Gastrocnemius medialis (tissue), 4 donors: ENCODE results near the gene CIB4. TPM values are rescaled to one million over a fixed set of nuclear protein-coding genes. Genes with fewer than 3 reads are reported as not detected.

Experiments
- ATAC-seq, 2 donors: fragments of 150-250 bp; one replicate each; pipeline ENCODE4 v1.9.1; 2016
- DNase-seq, 2 donors: peaks; one replicate each; pipeline ENCODE4 v3.0.0-alpha.2; 2019
- H3K27ac ChIP-seq, 4 donors: fragments of 200-600 bp; sonication (generic); 1 replicate in 1 of 4; 2 replicates in 3 of 4; pipeline ENCODE4 v1.5.1; 2016 to 2018; ENCODE audit warnings: mild to moderate bottlenecking in 2 of 4, moderate library complexity in 1 of 4
- H3K27me3 ChIP-seq, 3 donors: fragments of 200-600 bp; sonication (generic) in 2 of 3; 1 replicate in 1 of 3; 2 replicates in 2 of 3; pipeline versions ENCODE4 v1.5.1 to v1.6.0; 2016 to 2019; ENCODE audit warnings: mild to moderate bottlenecking in 1 of 3, moderate library complexity in 1 of 3
- H3K36me3 ChIP-seq, 2 donors: fragments of 200-600 bp; sonication (generic) in 1 of 2; one replicate each; pipeline ENCODE4 v1.5.1; 2017 to 2018
- H3K4me1 ChIP-seq, 2 donors: fragments of 200-600 bp; sonication (generic) in 1 of 2; one replicate each; pipeline ENCODE4 v1.5.1; 2016 to 2017; ENCODE audit warnings: mild to moderate bottlenecking in 2 of 2
- H3K4me3 ChIP-seq, 4 donors: fragments of 200-600 bp; sonication (generic) in 3 of 4; 1 replicate in 1 of 4; 2 replicates in 3 of 4; pipeline ENCODE4 v1.5.1; 2016 to 2019; ENCODE audit warnings: mild to moderate bottlenecking in 2 of 4
- H3K9me3 ChIP-seq, 3 donors: fragments of 200-600 bp; sonication (generic) in 2 of 3; 1 replicate in 1 of 3; 2 replicates in 2 of 3; pipeline ENCODE4 v1.5.1; 2016 to 2019
- POLR2A ChIP-seq, 2 donors: fragments of 450-650 bp; IDR thresholded peaks; one replicate each; pipeline ENCODE4 v1.6.1; 2017; ENCODE audit warnings: antibody characterized with exemption in 2 of 2, mild to moderate bottlenecking in 2 of 2, moderate library complexity in 2 of 2
- in situ Hi-C, 4 donors: fragments of 200-750 bp; cut with MboI; loops; one replicate each; pipeline versions ENCODE4 v1.15.0 to v1.8.0; 2017; ENCODE audit warnings: low sequenced_read_pairs in 4 of 4
- intact Hi-C: fragments of 100-400 bp; cut with DNase I; formaldehyde crosslinking; loops from one replicate; pipeline ENCODE4 v1.15.1; 2023; ENCODE audit warnings: low total_unique reads
- total RNA-seq, 4 donors: library from RNA; depleted of rRNA; stranded (reverse); fragments of >200 nt; gene quantifications; one replicate each; pipeline versions ENCODE4 v1.1.0 to v1.2.3, GENCODE V29; 2016
- TF ChIP-seq, protein P1 (sequence below), 5 experiments: fragments of 450-650 bp in 3 of 5; fragments of 200-600 bp in 2 of 5; sonication (generic) in 2 of 5; IDR thresholded peaks in 4 of 5; conservative IDR thresholded peaks in 1 of 5; 1 replicate in 4 of 5; 2 replicates in 1 of 5; pipeline ENCODE4 v1.5.1; 2016 to 2019; ENCODE audit warnings: antibody characterized with exemption in 5 of 5, mild to moderate bottlenecking in 3 of 5, moderate library complexity in 3 of 5

CIB4 gene
- total RNA-seq, 4 donors from 2014 or later, result not detected

GRCh38 chr2:26541401-26542193, 99.6 kb downstream of the CIB4 start:
- ATAC-seq (peak; percentile 36 to 81), DNase-seq (no peak)
- in situ Hi-C loops, result no loop called here
- intact Hi-C loops, result no loop called here
- H3K27me3 ChIP-seq, result no peaks in the 10 kb centered on the region
- H3K27ac ChIP-seq, result peak overlapping the region in 1 of 4 donors; percentile 52
- H3K4me1 ChIP-seq, result peaks cover 0 to 5% of the 10 kb centered on the region in 2 donors
- TF ChIP-seq, protein P1, sequence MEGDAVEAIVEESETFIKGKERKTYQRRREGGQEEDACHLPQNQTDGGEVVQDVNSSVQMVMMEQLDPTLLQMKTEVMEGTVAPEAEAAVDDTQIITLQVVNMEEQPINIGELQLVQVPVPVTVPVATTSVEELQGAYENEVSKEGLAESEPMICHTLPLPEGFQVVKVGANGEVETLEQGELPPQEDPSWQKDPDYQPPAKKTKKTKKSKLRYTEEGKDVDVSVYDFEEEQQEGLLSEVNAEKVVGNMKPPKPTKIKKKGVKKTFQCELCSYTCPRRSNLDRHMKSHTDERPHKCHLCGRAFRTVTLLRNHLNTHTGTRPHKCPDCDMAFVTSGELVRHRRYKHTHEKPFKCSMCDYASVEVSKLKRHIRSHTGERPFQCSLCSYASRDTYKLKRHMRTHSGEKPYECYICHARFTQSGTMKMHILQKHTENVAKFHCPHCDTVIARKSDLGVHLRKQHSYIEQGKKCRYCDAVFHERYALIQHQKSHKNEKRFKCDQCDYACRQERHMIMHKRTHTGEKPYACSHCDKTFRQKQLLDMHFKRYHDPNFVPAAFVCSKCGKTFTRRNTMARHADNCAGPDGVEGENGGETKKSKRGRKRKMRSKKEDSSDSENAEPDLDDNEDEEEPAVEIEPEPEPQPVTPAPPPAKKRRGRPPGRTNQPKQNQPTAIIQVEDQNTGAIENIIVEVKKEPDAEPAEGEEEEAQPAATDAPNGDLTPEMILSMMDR (IDR thresholded peaks at IDR 0.05 in 4 of 5, conservative IDR thresholded peaks at IDR 0.05 in 1 of 5), result no peak
- TF ChIP-seq POLR2A (IDR thresholded peaks at IDR 0.05), result no peak
- H3K9me3 ChIP-seq, result no peaks in the 10 kb centered on the region
- H3K36me3 ChIP-seq, result no peaks in the 10 kb centered on the region
- H3K4me3 ChIP-seq, result no peak overlapping the region

GRCh38 chr2:26540961-26541360, 100.2 kb downstream of the CIB4 start:
- Histone ChIP-seq H3K9me3 (no peaks in the 10 kb centered on the region), H3K27ac (no peak overlapping the region), H3K27me3 (no peaks in the 10 kb centered on the region), H3K36me3 (no peaks in the 10 kb centered on the region), H3K4me1 (peaks cover 0 to 5% of the 10 kb centered on the region in 2 donors), H3K4me3 (no peak overlapping the region)
- DNase-seq (no peak), ATAC-seq (no peak)
- intact Hi-C loops (no loop called here), in situ Hi-C loops (no loop called here)
- TF ChIP-seq, protein P1 (IDR thresholded peaks at IDR 0.05 in 4 of 5, conservative IDR thresholded peaks at IDR 0.05 in 1 of 5), result no peak
- TF ChIP-seq POLR2A (IDR thresholded peaks at IDR 0.05), result no peak

DNA sequence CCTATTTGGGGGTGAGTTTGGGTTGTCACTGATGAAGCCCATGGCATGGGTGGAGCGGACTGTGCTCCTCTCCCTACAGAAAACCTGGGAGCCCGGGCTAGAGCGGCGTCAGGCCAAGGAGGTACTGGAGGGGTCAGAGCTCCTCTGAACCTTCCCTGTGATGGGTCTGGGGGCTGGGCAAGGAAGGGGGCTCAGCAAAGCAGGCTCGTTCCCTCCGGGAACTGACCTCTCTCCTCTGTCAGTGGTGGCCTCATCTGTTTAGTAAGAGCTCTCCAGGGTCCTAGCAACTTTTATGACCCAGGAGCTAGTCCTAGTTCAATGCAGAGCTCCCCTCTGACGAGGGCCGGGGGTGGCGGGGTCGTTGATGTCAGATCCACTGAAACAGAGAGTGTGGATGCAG, 100.9 kb downstream of the CIB4 start:
- ATAC-seq, result no peak
- intact Hi-C loops, result no loop called here
- H3K9me3 ChIP-seq, result no peaks in the 10 kb centered on the region
- H3K4me1 ChIP-seq, result peaks cover 0 to 5% of the 10 kb centered on the region in 2 donors
- in situ Hi-C loops, result no loop called here
- H3K27ac ChIP-seq, result no peak overlapping the region
- H3K4me3 ChIP-seq, result no peak overlapping the region
- TF ChIP-seq, protein P1 (IDR thresholded peaks at IDR 0.05 in 4 of 5, conservative IDR thresholded peaks at IDR 0.05 in 1 of 5), result no peak
- TF ChIP-seq POLR2A (IDR thresholded peaks at IDR 0.05), result no peak
- H3K36me3 ChIP-seq, result no peaks in the 10 kb centered on the region
- no peaks in the 10 kb centered on the region for H3K27me3 ChIP-seq
- DNase-seq, result no peak

DNA sequence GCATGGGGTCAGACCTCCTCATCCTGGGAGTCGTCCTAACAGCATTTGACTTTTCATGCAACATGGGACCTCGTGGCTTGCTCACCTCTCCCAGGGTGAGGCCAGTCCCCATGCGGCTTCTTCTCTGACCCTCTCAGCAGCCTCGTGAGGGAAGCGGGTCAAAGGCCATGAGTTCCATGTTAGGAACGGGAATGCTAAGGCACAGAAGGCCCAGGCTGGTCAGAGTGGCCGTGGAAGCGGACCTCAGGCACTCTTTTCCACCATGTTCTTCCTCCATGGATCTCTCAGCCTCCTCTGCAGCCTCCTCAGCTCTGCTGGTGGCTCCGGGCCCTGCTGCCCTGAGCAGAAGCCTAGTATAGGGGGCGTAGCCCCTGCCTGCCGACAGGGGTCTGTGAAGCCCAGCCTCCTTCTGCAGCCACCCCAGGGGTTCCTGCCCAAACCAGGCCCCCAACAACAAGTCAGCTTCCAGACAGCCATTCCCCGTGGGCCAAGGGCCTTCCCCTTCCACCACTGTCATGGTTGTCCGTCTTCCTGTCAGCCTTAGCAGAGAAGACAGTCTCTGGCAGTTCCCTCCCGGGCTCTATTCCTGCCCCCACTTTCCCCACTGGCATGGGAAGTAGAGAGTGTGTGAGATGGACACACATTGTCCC, 103.2 kb downstream of the CIB4 start:
- no peaks in the 10 kb centered on the region for H3K27me3 ChIP-seq
- no peaks in the 10 kb centered on the region for H3K9me3 ChIP-seq
- TF ChIP-seq, protein P1 (IDR thresholded peaks at IDR 0.05 in 4 of 5, conservative IDR thresholded peaks at IDR 0.05 in 1 of 5), result no peak
- TF ChIP-seq POLR2A (IDR thresholded peaks at IDR 0.05), result no peak
- no peaks in the 10 kb centered on the region for H3K36me3 ChIP-seq
- ATAC-seq (no peak), DNase-seq (peak in 1 of 2 donors; percentile 4)
- H3K4me1 ChIP-seq, result peaks cover 4 to 14% of the 10 kb centered on the region in 2 donors
- in situ Hi-C loops (no loop called here), intact Hi-C loops (no loop called here)
- no peak overlapping the region for H3K4me3 ChIP-seq
- no peak overlapping the region for H3K27ac ChIP-seq
